NB4 (cell line): ENCODE data around the gene CXCR4.

Experiments
- CTCF ChIP-seq: IDR thresholded peaks from one replicate; pipeline ENCODE4 v1.5.1; 2012; ENCODE audit warnings: low read depth, low read length
- MYC ChIP-seq: IDR thresholded peaks from 2 replicates; pipeline ENCODE4 v1.6.1; 2011; ENCODE audit warnings: low read depth, low read length
- POLR2A ChIP-seq: IDR thresholded peaks from 2 replicates; pipeline ENCODE4 v1.6.1; 2011; ENCODE audit warnings: mild to moderate bottlenecking; ENCODE audit not compliant: insufficient read length; ENCODE audit errors: extremely low read depth
- TF ChIP-seq, protein P1 (sequence below): IDR thresholded peaks from 2 replicates; pipeline ENCODE4 v1.6.1; 2011; ENCODE audit warnings: low read depth, low read length

- TF ChIP-seq POLR2A = no peak
- no peak for TF ChIP-seq MYC
- TF ChIP-seq CTCF = no peak
- TF ChIP-seq, protein P1, sequence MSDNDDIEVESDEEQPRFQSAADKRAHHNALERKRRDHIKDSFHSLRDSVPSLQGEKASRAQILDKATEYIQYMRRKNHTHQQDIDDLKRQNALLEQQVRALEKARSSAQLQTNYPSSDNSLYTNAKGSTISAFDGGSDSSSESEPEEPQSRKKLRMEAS = no peak
These were observed 49.2 kb downstream of the CXCR4 start for GRCh38 chr2:136068581-136069227.
